ENCODE data around the gene NXPE3.

NXPE3 gene

DNA sequence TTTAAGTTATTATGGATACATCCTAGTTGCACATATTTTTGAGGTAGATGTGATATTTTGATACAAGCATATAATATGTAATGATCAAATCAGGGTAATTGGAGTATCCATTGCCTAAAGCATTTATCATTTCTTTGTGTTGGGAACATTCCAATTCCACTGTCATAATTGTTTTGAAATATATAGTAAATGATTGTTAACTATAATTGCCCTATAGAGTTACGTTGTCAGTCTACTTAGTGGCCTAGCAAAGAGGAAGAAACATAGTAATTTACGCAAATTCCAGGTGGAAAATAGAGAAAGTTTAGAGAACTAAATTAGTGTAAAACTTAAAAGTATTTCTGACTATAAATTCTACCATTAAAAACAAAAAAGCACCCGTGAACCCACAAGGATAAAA is 24.9 kb downstream of the NXPE3 start:
- TF ChIP-seq, protein P1, sequence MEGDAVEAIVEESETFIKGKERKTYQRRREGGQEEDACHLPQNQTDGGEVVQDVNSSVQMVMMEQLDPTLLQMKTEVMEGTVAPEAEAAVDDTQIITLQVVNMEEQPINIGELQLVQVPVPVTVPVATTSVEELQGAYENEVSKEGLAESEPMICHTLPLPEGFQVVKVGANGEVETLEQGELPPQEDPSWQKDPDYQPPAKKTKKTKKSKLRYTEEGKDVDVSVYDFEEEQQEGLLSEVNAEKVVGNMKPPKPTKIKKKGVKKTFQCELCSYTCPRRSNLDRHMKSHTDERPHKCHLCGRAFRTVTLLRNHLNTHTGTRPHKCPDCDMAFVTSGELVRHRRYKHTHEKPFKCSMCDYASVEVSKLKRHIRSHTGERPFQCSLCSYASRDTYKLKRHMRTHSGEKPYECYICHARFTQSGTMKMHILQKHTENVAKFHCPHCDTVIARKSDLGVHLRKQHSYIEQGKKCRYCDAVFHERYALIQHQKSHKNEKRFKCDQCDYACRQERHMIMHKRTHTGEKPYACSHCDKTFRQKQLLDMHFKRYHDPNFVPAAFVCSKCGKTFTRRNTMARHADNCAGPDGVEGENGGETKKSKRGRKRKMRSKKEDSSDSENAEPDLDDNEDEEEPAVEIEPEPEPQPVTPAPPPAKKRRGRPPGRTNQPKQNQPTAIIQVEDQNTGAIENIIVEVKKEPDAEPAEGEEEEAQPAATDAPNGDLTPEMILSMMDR (IDR thresholded peaks at IDR 0.05; ENCODE audit: low read length, missing control alignments), result no peak
- no peak overlapping the region for H3K4me3 ChIP-seq (replicated peaks; ENCODE audit: low read depth, low read length)
- no peak for DNase-seq (ENCODE audit: low read depth)

DNA sequence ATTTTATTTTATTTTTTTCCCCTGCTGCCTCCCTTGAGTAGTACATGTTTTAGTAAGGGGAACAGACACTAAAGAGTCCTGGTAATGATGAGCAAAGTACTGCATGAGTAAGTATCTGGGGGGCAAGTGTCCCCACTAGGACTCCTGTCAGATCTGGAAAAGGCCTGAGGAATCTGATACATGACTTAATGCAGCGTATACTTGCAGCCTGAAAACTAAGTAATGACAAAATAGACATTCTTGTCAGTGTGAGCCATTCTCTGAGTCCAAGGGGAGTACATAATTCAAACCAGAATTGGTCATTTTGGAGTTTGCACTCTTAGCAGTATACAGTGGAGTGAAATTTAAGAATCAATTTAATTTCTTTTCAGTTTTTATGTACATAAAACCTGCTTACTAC is 27.5 kb downstream of the NXPE3 start:
- no peak overlapping the region for H3K4me3 ChIP-seq (replicated peaks; ENCODE audit: low read depth, low read length)
- DNase-seq (ENCODE audit: low read depth), result no peak
- TF ChIP-seq, protein P1 (IDR thresholded peaks at IDR 0.05; ENCODE audit: low read length, missing control alignments), result no peak

DNA sequence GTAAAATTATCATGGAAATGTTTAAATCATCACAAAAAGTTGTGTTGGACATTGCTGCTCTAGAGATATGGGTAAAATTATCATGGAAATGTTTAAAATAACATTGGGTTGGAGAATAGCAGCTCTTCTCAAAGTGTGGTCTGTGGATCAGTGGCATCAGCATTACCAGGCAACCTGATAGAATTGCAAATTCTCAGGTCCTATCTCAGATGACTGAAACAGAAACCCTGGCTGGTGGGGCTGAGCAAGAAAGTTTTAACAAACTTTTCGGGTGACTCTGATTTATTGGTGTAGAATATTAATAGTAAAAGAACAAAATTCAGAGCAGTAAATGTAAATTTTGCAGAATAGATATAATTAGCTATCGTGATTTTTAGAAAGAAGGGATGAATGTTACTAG is 28.9 kb downstream of the NXPE3 start:
- no peak overlapping the region for H3K4me3 ChIP-seq (replicated peaks; ENCODE audit: low read depth, low read length)
- DNase-seq (ENCODE audit: low read depth), result no peak
- TF ChIP-seq, protein P1 (IDR thresholded peaks at IDR 0.05; ENCODE audit: low read length, missing control alignments), result no peak

DNA sequence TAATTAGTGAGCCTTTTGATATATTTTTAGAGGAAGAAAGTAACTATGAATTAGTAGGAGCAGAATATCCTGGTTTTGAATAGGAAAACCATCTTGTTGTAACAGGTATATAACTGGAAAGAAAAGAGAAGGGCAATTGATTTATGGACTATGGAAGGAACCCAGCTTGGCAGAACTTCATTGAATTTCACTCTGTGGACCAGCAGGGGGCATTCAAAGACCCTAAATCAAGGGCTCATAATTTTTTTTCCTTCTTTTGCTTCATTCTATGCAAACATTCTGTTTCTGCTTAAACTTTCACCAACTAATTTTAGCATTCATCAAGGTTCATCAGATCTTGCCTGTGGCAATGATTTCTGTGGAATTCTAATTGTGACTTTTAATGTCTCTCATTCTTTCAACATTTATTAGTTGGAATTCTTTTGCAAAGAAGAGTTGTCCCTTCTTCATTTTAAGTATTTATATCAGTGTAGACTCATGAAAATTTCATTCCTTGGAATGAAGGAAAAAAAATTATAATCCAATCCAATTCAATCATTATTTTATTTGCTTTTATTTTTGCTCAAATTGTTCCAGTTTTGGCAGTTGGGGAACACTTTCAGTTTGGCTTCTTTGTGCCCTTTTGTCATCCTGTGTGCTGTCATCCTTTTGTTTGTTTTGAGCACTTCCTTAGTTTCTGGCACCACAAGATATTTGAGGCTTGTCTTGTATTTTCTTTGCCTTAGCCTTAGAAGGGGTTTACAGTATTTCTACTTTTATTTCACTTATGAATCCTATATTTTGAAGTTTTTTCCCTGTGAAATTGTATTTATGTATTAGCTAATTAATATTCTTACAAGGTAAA is 30.4 kb downstream of the NXPE3 start:
- H3K4me3 ChIP-seq (replicated peaks; ENCODE audit: low read depth, low read length), result no peak overlapping the region
- peak; percentile 71 for DNase-seq (ENCODE audit: low read depth)
- TF ChIP-seq, protein P1 (IDR thresholded peaks at IDR 0.05; ENCODE audit: low read length, missing control alignments), result peak; percentile 66

DNA sequence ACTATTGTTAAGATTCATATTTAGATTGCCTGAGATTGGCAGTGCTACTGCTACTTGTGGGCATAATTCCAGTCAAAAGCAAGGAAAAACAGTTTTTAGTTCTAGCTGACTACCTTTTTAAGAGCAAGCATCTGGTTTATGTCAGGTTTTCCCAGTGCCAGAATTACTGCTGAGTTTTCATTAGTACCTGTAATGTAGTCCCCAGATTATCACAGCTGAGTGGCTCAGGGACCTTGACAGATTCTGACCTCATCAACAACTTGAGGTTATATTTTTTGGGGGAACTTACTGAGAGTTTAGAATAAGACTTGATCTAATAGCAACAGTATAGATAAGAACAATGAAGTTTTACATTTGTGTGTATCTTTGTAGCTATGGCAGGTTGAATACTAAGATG is 31.0 kb downstream of the NXPE3 start:
- peak; percentile 19 for DNase-seq (ENCODE audit: low read depth)
- TF ChIP-seq, protein P1 (IDR thresholded peaks at IDR 0.05; ENCODE audit: low read length, missing control alignments), result no peak
- no peak overlapping the region for H3K4me3 ChIP-seq (replicated peaks; ENCODE audit: low read depth, low read length)

DNA sequence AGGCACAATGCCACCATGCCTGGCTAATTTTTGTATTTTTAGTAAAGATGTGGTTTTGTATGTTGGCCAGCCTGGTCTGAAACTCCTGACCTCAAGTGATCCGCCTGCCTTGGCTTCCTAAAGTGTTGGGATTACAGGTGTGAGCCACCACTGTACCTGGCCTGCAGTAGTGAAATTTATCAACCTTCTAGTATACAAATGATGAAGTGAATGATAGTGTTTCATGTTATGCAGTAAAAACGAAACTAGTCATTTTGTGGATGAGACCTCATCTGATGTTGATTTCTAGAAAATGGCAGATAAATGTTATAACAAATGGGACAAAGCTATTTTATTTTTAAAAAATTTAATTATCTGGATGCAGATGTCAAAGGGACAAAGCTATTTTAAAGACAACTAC is 32.9 kb downstream of the NXPE3 start:
- no peak for DNase-seq (ENCODE audit: low read depth)
- TF ChIP-seq, protein P1 (IDR thresholded peaks at IDR 0.05; ENCODE audit: low read length, missing control alignments), result no peak

DNA sequence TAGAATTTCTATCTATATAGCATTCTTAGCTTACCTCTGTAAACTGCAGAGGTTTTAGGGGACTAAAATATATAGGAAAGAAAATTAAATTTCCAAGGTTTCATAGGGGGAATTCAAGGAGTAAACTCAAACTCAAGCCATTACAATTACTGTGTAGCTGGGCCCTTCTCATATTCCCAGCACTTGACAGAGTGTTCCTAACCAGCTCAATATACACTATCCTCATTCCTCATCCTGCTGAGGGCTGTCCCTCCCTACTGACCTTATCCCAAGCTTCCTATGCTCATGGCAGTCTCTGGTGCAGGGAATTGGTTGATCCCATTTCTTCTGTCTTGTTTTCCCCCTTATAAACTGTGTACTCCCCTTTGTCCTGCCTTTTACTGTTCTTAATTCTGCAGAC is 33.9 kb downstream of the NXPE3 start:
- no peak overlapping the region for H3K4me3 ChIP-seq (replicated peaks; ENCODE audit: low read depth, low read length)
- TF ChIP-seq, protein P1 (IDR thresholded peaks at IDR 0.05; ENCODE audit: low read length, missing control alignments), result no peak
- DNase-seq (ENCODE audit: low read depth), result no peak

More for the DNA sequence above, 32.9 kb downstream of the NXPE3 start:
- no peak overlapping the region for H3K4me3 ChIP-seq (replicated peaks; ENCODE audit: low read depth, low read length)
